Astrocyte of the spinal cord (primary cell): Measurements from ENCODE around the gene KCTD1.

Experiments used
- DNase-seq: peaks from one replicate; pipeline ENCODE4 v3.0.0; 2011; ENCODE audit warnings: low read depth, low spot score
- H3K4me3 ChIP-seq: 2 replicates; pipeline ENCODE4 v1.5.1; 2011; ENCODE audit warnings: low read depth, mild to moderate bottlenecking, low read length, moderate library complexity
- in situ Hi-C: cut with HindIII; loops from 2 replicates; pipeline ENCODE4 v1.10.0; 2017; ENCODE audit warnings: low sequenced_read_pairs
- TF ChIP-seq, protein P1 (sequence below): IDR thresholded peaks from 2 replicates; pipeline ENCODE4 v1.5.1; 2012; ENCODE audit warnings: low read depth, mild to moderate bottlenecking, low read length, inconsistent platforms

The KCTD1 gene

GRCh38 chr18:26489881-26490280 is 58.5 kb downstream of the KCTD1 start:
- no peak for DNase-seq
- TF ChIP-seq, protein P1, sequence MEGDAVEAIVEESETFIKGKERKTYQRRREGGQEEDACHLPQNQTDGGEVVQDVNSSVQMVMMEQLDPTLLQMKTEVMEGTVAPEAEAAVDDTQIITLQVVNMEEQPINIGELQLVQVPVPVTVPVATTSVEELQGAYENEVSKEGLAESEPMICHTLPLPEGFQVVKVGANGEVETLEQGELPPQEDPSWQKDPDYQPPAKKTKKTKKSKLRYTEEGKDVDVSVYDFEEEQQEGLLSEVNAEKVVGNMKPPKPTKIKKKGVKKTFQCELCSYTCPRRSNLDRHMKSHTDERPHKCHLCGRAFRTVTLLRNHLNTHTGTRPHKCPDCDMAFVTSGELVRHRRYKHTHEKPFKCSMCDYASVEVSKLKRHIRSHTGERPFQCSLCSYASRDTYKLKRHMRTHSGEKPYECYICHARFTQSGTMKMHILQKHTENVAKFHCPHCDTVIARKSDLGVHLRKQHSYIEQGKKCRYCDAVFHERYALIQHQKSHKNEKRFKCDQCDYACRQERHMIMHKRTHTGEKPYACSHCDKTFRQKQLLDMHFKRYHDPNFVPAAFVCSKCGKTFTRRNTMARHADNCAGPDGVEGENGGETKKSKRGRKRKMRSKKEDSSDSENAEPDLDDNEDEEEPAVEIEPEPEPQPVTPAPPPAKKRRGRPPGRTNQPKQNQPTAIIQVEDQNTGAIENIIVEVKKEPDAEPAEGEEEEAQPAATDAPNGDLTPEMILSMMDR = no peak
- in situ Hi-C loops = no loop called here
- no peak overlapping the region for H3K4me3 ChIP-seq

DNA sequence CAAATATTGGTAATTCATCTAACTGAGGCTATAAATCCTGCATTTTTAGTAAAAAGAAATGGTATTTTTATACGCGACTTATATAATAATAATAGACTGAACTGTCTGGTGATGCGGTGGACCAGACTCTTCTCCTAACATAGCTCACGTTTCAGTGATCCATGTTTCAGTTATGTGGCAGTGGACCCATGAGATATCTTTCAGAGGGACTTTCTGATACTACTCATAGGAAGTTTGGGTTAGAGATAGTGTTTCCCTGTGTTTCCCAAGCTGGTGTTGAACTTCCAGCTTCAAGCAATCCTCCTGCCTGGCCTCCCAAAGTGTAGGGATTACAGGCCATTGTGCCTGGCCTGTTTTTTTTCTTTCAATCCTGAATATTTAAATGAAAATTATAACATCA is 59.2 kb downstream of the KCTD1 start:
- TF ChIP-seq, protein P1 = no peak
- in situ Hi-C loops = no loop called here

GRCh38 chr18:26488417-26489009 is 59.8 kb downstream of the KCTD1 start:
- TF ChIP-seq, protein P1 = no peak
- no peak overlapping the region for H3K4me3 ChIP-seq
- in situ Hi-C loops = no loop called here
- DNase-seq = no peak

More for the DNA sequence above, 59.2 kb downstream of the KCTD1 start:
- no peak for DNase-seq
- H3K4me3 ChIP-seq = no peak overlapping the region

DNA sequence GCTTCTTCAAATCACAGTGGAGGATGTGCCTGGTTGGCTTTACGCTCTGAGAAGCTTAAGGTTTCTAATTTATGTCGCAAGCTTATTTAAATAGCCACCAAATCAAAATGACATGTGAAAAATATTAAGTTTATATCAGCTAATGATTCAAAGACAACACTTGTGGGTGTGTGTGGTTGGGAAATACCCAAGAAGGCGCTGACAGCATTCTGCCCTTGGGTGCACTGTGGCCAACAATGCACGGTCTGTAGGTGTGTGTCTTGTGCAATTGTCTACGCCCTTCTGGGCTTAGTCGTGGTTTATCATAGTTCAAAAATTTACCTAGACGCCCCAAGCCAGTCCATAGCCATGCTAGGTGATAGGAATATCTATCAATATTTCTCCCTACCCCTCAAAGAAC is 60.9 kb downstream of the KCTD1 start:
- in situ Hi-C loops = no loop called here
- TF ChIP-seq, protein P1 = no peak
- no peak for DNase-seq
- H3K4me3 ChIP-seq = no peak overlapping the region

GRCh38 chr18:26483633-26484032 is 64.7 kb downstream of the KCTD1 start:
- no peak for DNase-seq
- TF ChIP-seq, protein P1 = no peak
- no peak overlapping the region for H3K4me3 ChIP-seq
- in situ Hi-C loops = no loop called here

DNA sequence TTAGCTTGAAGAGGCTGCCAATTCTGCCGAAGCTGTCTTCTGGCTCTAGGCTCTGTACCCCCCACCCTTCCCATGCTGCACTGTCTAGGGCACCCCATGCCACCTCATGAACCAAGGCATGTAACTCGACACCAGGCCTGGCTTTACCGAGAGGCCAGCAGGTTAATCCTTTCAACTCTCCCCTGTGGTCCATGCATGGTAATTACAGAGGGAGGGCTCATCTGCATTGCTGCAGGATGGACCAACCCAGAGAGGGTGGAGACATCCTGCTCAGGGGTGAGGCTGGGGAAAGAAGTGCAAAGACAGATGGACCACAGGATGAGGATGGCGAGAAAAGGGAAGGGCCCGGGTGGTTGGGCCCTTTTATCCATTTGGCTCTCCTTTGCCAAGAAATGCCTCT is 65.8 kb downstream of the KCTD1 start:
- in situ Hi-C loops = no loop called here
- no peak overlapping the region for H3K4me3 ChIP-seq
- TF ChIP-seq, protein P1 = no peak

More for the DNA sequence above, 65.8 kb downstream of the KCTD1 start:
- DNase-seq = no peak
